Cerebellar cortex (tissue), 1 donor: ENCODE results near the gene RALBP1.
"Not testable (repeated sequence)": the region's sequence is repeated elsewhere in the genome, so short reads cannot be mapped to it uniquely, and the experiment has no call there.

ENCODE experiments used
- DNase-seq: peaks from one replicate; pipeline ENCODE4 v3.0.0-alpha.2; 2015; ENCODE audit warnings: low spot score

RALBP1 gene

GRCh38 chr18:9454061-9454703 is 21.1 kb upstream of the RALBP1 start:
- DNase-seq = no peak

GRCh38 chr18:9455718-9456511 is 19.4 kb upstream of the RALBP1 start:
- no peak for DNase-seq

GRCh38 chr18:9466127-9466526 is 9.2 kb upstream of the RALBP1 start:
- DNase-seq = no peak

- no peak for DNase-seq
These were observed 8.5 kb upstream of the RALBP1 start for GRCh38 chr18:9466846-9467245.

GRCh38 chr18:9468998-9469397 is 6.3 kb upstream of the RALBP1 start:
- DNase-seq = no peak

GRCh38 chr18:9469685-9470084 is 5.6 kb upstream of the RALBP1 start:
- DNase-seq = no peak

- no peak for DNase-seq
These were observed 968 bp upstream of the RALBP1 start for GRCh38 chr18:9474108-9474982.

GRCh38 chr18:9475643-9476591 is 604 bp downstream of the RALBP1 start:
- DNase-seq = peak; percentile 32

- DNase-seq = not testable (repeated sequence)
These were observed 1.6 kb downstream of the RALBP1 start for GRCh38 chr18:9476949-9477348.

- DNase-seq = no peak
These were observed 2.2 kb downstream of the RALBP1 start for GRCh38 chr18:9477509-9477908.

GRCh38 chr18:9478545-9478944 is 3.2 kb downstream of the RALBP1 start:
- DNase-seq = no peak

GRCh38 chr18:9482790-9483189 is 7.5 kb downstream of the RALBP1 start:
- no peak for DNase-seq

GRCh38 chr18:9483526-9483925 is 8.2 kb downstream of the RALBP1 start:
- no peak for DNase-seq

GRCh38 chr18:9484856-9485255 is 9.5 kb downstream of the RALBP1 start:
- DNase-seq = not testable (repeated sequence)

- no peak for DNase-seq
These were observed 13.2 kb downstream of the RALBP1 start for GRCh38 chr18:9488538-9488937.

- no peak for DNase-seq
These were observed 19.5 kb downstream of the RALBP1 start for GRCh38 chr18:9494778-9495331.

- no peak for DNase-seq
These were observed 20.2 kb downstream of the RALBP1 start for GRCh38 chr18:9495465-9495864.

- no peak for DNase-seq
These were observed 20.8 kb downstream of the RALBP1 start for GRCh38 chr18:9495916-9496705.

GRCh38 chr18:9506046-9506792 is 30.9 kb downstream of the RALBP1 start:
- no peak for DNase-seq
